Measurements from ENCODE around the gene PCOLCE2.

- TF ChIP-seq EZH2 (IDR thresholded peaks at IDR 0.05; ENCODE audit: borderline replicate concordance, low read depth, low read length, severe bottlenecking) (no peak), CTCF (IDR thresholded peaks at IDR 0.05; ENCODE audit: extremely low read depth in 1 of 2, insufficient read depth in 1 of 2, low read depth in 1 of 2, low read length in 2 of 2) (no peak)
Measured at GRCh38 chr3:142875583-142876207, 13.2 kb downstream of the PCOLCE2 start.

All from endothelial cell of umbilical vein (primary cell).